SK-N-SH treated with all-trans-retinoic acid at 6 μM for 48 hours (cell line): Measurements from ENCODE around the gene FOXL1.

Experiments used
- RARB ChIP-seq: fragments of 250-450 bp; sonication (Bioruptor Pico); IDR thresholded peaks from 2 replicates; pipeline ENCODE4 v1.8.0; 2021; ENCODE audit warnings: mild to moderate bottlenecking, moderate library complexity
- ZC3H10 ChIP-seq: fragments of 250-450 bp; sonication (Bioruptor Pico); IDR thresholded peaks from 2 replicates; pipeline ENCODE4 v1.5.1; 2021; ENCODE audit warnings: mild to moderate bottlenecking, moderate library complexity
- ZFP3 ChIP-seq: fragments of 250-450 bp; sonication (Bioruptor Pico); IDR thresholded peaks from 2 replicates; pipeline ENCODE4 v1.5.0; 2020; ENCODE audit warnings: mild to moderate bottlenecking, moderate library complexity
- ZNF565 ChIP-seq: fragments of 450-650 bp; formaldehyde crosslinking; conservative IDR thresholded peaks from 2 replicates; pipeline ENCODE4 v1.5.0; 2020; ENCODE audit warnings: low read depth, mild to moderate bottlenecking, moderate library complexity
- TF ChIP-seq, protein P1 (sequence below): fragments of 250-450 bp; sonication (Bioruptor Pico); IDR thresholded peaks from 2 replicates; pipeline ENCODE4 v1.5.1; 2020; ENCODE audit warnings: low read depth, mild to moderate bottlenecking, moderate library complexity
- TF ChIP-seq, protein P2 (sequence below): fragments of 250-450 bp; sonication (Bioruptor Pico); IDR thresholded peaks from 2 replicates; pipeline ENCODE4 v1.8.0; 2020; ENCODE audit warnings: mild to moderate bottlenecking, moderate library complexity, borderline replicate concordance
- TF ChIP-seq, protein P3 (sequence below): fragments of 250-450 bp; sonication (Bioruptor Pico); IDR thresholded peaks from 2 replicates; pipeline ENCODE4 v1.8.0; 2021; ENCODE audit warnings: low read depth, mild to moderate bottlenecking, moderate library complexity, borderline replicate concordance

DNA sequence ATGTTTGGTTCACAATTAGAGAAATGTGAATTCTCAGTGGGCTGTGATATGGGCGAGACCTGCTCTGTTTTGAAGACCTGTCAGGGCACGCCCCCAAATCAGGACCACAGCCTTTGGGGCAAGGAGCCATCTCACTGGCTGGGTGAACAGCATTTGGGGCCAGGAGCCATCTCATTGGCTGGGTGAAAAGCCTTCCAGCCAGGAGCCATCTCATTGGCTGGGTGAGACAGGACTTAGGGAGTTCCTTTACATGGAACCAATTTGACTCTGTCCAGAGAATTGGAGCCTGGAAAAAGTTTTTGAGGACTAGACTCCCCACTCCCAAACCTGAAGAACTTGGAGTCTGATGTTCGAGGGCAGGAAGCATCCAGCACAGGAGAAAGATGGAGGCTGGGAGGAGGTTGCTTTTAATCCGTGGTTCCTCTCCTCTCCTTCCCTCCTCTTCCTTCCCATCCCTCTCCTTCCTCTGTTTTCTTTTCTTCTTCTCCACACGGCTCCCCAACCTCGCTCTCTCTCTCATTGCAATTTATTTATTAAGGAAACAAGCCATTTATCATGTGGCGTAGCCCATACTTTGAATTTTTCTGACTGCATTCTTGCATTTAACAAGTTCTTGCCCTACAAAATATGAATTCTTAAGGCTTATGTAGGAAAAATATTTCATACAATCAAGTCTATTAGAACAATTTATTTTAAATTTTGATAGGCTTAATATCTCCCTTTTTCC, 19.7 kb downstream of the FOXL1 start:
- TF ChIP-seq, protein P1, sequence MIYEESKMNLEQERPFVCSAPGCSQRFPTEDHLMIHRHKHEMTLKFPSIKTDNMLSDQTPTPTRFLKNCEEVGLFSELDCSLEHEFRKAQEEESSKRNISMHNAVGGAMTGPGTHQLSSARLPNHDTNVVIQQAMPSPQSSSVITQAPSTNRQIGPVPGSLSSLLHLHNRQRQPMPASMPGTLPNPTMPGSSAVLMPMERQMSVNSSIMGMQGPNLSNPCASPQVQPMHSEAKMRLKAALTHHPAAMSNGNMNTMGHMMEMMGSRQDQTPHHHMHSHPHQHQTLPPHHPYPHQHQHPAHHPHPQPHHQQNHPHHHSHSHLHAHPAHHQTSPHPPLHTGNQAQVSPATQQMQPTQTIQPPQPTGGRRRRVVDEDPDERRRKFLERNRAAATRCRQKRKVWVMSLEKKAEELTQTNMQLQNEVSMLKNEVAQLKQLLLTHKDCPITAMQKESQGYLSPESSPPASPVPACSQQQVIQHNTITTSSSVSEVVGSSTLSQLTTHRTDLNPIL (CRISPR knock-in tag), result no peak
- TF ChIP-seq ZC3H10 (CRISPR knock-in tag) (no peak), ZFP3 (CRISPR knock-in tag) (no peak), ZNF565 (CRISPR knock-in tag) (no peak), RARB (CRISPR knock-in tag) (no peak)
- TF ChIP-seq, protein P2, sequence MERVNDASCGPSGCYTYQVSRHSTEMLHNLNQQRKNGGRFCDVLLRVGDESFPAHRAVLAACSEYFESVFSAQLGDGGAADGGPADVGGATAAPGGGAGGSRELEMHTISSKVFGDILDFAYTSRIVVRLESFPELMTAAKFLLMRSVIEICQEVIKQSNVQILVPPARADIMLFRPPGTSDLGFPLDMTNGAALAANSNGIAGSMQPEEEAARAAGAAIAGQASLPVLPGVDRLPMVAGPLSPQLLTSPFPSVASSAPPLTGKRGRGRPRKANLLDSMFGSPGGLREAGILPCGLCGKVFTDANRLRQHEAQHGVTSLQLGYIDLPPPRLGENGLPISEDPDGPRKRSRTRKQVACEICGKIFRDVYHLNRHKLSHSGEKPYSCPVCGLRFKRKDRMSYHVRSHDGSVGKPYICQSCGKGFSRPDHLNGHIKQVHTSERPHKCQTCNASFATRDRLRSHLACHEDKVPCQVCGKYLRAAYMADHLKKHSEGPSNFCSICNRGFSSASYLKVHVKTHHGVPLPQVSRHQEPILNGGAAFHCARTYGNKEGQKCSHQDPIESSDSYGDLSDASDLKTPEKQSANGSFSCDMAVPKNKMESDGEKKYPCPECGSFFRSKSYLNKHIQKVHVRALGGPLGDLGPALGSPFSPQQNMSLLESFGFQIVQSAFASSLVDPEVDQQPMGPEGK (CRISPR knock-in tag), result no peak
- TF ChIP-seq, protein P3, sequence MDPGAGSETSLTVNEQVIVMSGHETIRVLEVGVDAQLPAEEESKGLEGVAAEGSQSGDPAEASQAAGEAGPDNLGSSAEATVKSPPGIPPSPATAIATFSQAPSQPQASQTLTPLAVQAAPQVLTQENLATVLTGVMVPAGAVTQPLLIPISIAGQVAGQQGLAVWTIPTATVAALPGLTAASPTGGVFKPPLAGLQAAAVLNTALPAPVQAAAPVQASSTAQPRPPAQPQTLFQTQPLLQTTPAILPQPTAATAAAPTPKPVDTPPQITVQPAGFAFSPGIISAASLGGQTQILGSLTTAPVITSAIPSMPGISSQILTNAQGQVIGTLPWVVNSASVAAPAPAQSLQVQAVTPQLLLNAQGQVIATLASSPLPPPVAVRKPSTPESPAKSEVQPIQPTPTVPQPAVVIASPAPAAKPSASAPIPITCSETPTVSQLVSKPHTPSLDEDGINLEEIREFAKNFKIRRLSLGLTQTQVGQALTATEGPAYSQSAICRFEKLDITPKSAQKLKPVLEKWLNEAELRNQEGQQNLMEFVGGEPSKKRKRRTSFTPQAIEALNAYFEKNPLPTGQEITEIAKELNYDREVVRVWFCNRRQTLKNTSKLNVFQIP (CRISPR knock-in tag), result no peak
